Rectal smooth muscle tissue (tissue), 1 donor: Measurements from ENCODE around the gene NCOA3.
A peak's percentile ranks its signal among the peaks of the same experiment; 100 is the strongest.
"Not testable (repeated sequence)": the region's sequence is repeated elsewhere in the genome, so short reads cannot be mapped to it uniquely, and the experiment has no call there.

Experiments used
- H3K27ac ChIP-seq: one replicate; pipeline ENCODE4 v1.7.0; 2013; ENCODE audit warnings: low read depth, low read length, inconsistent platforms
- H3K27me3 ChIP-seq: one replicate; pipeline ENCODE4 v1.7.0; 2013; ENCODE audit warnings: low read length; ENCODE audit not compliant: control insufficient read depth, insufficient read depth
- H3K36me3 ChIP-seq: one replicate; pipeline ENCODE4 v1.7.0; 2013; ENCODE audit warnings: low read length; ENCODE audit not compliant: control insufficient read depth, insufficient read depth
- H3K4me1 ChIP-seq: one replicate; pipeline ENCODE4 v1.7.0; 2013; ENCODE audit warnings: low read length; ENCODE audit not compliant: control insufficient read depth, insufficient read depth
- H3K4me3 ChIP-seq: one replicate; pipeline ENCODE4 v1.7.0; 2013; ENCODE audit warnings: low read length
- H3K9ac ChIP-seq: one replicate; pipeline ENCODE4 v1.7.0; 2013; ENCODE audit warnings: low read length

NCOA3 gene

GRCh38 chr20:47571426-47571825 lies 69.7 kb downstream of the NCOA3 start:
- Histone ChIP-seq H3K36me3 (no peaks in the 10 kb centered on the region), H3K4me3 (no peak overlapping the region), H3K9ac (no peak overlapping the region), H3K27ac (no peak overlapping the region), H3K27me3 (no peaks in the 10 kb centered on the region), H3K4me1 (peaks cover 13% of the 10 kb centered on the region)

- H3K36me3 ChIP-seq: no peaks in the 10 kb centered on the region
- H3K27ac ChIP-seq: no peak overlapping the region
- no peaks in the 10 kb centered on the region for H3K27me3 ChIP-seq
- peaks cover 18% of the 10 kb centered on the region for H3K4me1 ChIP-seq
- no peak overlapping the region for H3K4me3 ChIP-seq
- H3K9ac ChIP-seq: no peak overlapping the region
Observed at GRCh38 chr20:47572105-47572729, 70.5 kb downstream of the NCOA3 start.

- Histone ChIP-seq H3K36me3 (no peaks in the 10 kb centered on the region), H3K27me3 (no peaks in the 10 kb centered on the region), H3K9ac (no peak overlapping the region), H3K4me3 (no peak overlapping the region), H3K4me1 (peaks cover 25% of the 10 kb centered on the region), H3K27ac (no peak overlapping the region)
Observed at GRCh38 chr20:47573559-47573958, 71.9 kb downstream of the NCOA3 start.

- Histone ChIP-seq H3K27ac (no peak overlapping the region), H3K27me3 (no peaks in the 10 kb centered on the region), H3K36me3 (no peaks in the 10 kb centered on the region), H3K9ac (no peak overlapping the region), H3K4me1 (peaks cover 37% of the 10 kb centered on the region), H3K4me3 (no peak overlapping the region)
Observed at GRCh38 chr20:47574616-47575364, 73.1 kb downstream of the NCOA3 start.

- Histone ChIP-seq H3K9ac (no peak overlapping the region), H3K27ac (peak overlapping the region; percentile 56), H3K36me3 (no peaks in the 10 kb centered on the region), H3K4me3 (peak overlapping the region; percentile 43), H3K27me3 (no peaks in the 10 kb centered on the region), H3K4me1 (peaks cover 39% of the 10 kb centered on the region)
Observed at GRCh38 chr20:47576516-47577033, 74.9 kb downstream of the NCOA3 start.

GRCh38 chr20:47577314-47577713 lies 75.6 kb downstream of the NCOA3 start:
- H3K4me3 ChIP-seq: no peak overlapping the region
- H3K4me1 ChIP-seq: peaks cover 39% of the 10 kb centered on the region
- H3K27ac ChIP-seq: peak overlapping the region; percentile 56

GRCh38 chr20:47578543-47578942 lies 76.9 kb downstream of the NCOA3 start:
- H3K4me1 ChIP-seq: peaks cover 39% of the 10 kb centered on the region
- H3K9ac ChIP-seq: no peak overlapping the region
- H3K4me3 ChIP-seq: no peak overlapping the region
- no peak overlapping the region for H3K27ac ChIP-seq
- no peaks in the 10 kb centered on the region for H3K27me3 ChIP-seq
- H3K36me3 ChIP-seq: no peaks in the 10 kb centered on the region

More at GRCh38 chr20:47577314-47577713, 75.6 kb downstream of the NCOA3 start:
- no peaks in the 10 kb centered on the region for H3K27me3 ChIP-seq
- no peaks in the 10 kb centered on the region for H3K36me3 ChIP-seq
- no peak overlapping the region for H3K9ac ChIP-seq

GRCh38 chr20:47580686-47581085 lies 79.0 kb downstream of the NCOA3 start:
- not testable (repeated sequence) for H3K36me3 ChIP-seq, H3K27ac ChIP-seq
- peaks cover 30% of the 10 kb centered on the region for H3K4me1 ChIP-seq

GRCh38 chr20:47581090-47581489 lies 79.4 kb downstream of the NCOA3 start:
- H3K4me1 ChIP-seq: peaks cover 29% of the 10 kb centered on the region
- no peak overlapping the region for H3K27ac ChIP-seq
- H3K4me3 ChIP-seq: no peak overlapping the region

More at GRCh38 chr20:47580686-47581085, 79.0 kb downstream of the NCOA3 start:
- not testable (repeated sequence) for H3K9ac ChIP-seq, H3K4me3 ChIP-seq, H3K27me3 ChIP-seq

GRCh38 chr20:47583551-47583950 lies 81.9 kb downstream of the NCOA3 start:
- Histone ChIP-seq H3K4me1 (peaks cover 14% of the 10 kb centered on the region), H3K27ac (no peak overlapping the region)

More at GRCh38 chr20:47581090-47581489, 79.4 kb downstream of the NCOA3 start:
- Histone ChIP-seq H3K36me3 (no peaks in the 10 kb centered on the region), H3K27me3 (no peaks in the 10 kb centered on the region), H3K9ac (no peak overlapping the region)

GRCh38 chr20:47585087-47585747 lies 83.5 kb downstream of the NCOA3 start:
- Histone ChIP-seq H3K4me3 (no peak overlapping the region), H3K4me1 (no peaks in the 10 kb centered on the region), H3K9ac (no peak overlapping the region), H3K27ac (no peak overlapping the region), H3K27me3 (no peaks in the 10 kb centered on the region), H3K36me3 (no peaks in the 10 kb centered on the region)

More at GRCh38 chr20:47583551-47583950, 81.9 kb downstream of the NCOA3 start:
- Histone ChIP-seq H3K27me3 (no peaks in the 10 kb centered on the region), H3K9ac (no peak overlapping the region), H3K4me3 (no peak overlapping the region), H3K36me3 (no peaks in the 10 kb centered on the region)

GRCh38 chr20:47586649-47587294 lies 85.1 kb downstream of the NCOA3 start:
- no peak overlapping the region for H3K9ac ChIP-seq
- no peak overlapping the region for H3K27ac ChIP-seq
- no peaks in the 10 kb centered on the region for H3K4me1 ChIP-seq
- no peaks in the 10 kb centered on the region for H3K27me3 ChIP-seq
- H3K4me3 ChIP-seq: no peak overlapping the region
- H3K36me3 ChIP-seq: no peaks in the 10 kb centered on the region
